HT1080 (cell line): ENCODE results near the gene LHFPL5. TPM values are rescaled to one million over a fixed set of nuclear protein-coding genes. Genes with fewer than 3 reads are reported as not detected.

Experiments used
- DNase-seq: peaks from one replicate; pipeline ENCODE4 v3.0.0-alpha.2; 2015; ENCODE audit warnings: low read depth
- polyA plus RNA-seq, 2 experiments: library from polyadenylated mRNA; depleted of rRNA; stranded (reverse); fragments of >200 nt; gene quantifications; 2 replicates each; pipeline ENCODE4 v1.2.3, GENCODE V29; 2015
- total RNA-seq: library from RNA; depleted of rRNA; stranded (reverse); fragments of >200 nt; shearing (Covaris generic); gene quantifications from 2 replicates; pipeline ENCODE4 v1.2.3, GENCODE V29; 2014; rRNA removed

Gene LHFPL5
- total RNA-seq: 0.70 TPM in 1 of 2 replicates, not detected in the other
- 0.03 TPM in 1 of 2 replicates, not detected in the other for polyA plus RNA-seq (2015; cell fraction: cytosol; rRNA removed)
- polyA plus RNA-seq (2015; cell fraction: nucleus; rRNA removed): not detected in 2 replicates

DNA sequence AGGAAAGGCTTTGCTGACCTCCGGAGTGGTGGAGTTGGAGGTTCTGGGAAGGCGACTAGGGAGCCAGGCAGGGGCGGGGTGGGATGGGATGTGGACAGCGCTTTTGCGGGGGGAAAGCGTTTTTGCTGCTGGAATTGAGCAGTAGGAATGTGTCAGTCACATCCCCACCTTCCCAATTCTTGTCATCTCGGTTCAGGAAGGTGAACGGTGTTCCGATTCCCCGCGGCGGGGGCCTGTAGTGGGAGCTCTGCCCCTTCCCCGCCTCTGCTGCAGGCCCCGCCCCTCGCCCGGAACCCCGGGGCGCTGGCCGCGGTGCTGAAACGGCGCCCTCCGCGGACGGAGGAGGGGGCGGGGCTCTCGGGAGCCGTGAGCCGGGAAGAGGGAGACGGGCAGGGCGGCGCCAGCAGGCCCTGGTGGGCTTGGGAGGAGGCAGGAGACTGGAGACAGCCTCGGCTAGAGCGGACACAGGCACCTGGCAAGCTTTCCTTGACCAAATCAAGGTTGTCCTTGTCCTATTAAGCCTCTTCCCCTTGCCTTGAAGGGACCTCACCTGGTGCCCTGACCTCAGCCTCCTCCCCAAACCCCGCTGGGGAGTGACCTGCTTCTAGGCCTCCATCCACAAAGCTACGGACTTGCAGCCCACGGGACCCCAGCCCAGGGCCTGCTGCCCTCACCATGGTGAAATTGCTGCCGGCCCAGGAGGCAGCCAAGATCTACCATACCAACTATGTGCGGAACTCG is at the start of gene LHFPL5:
LHFPL5 (plus strand) TSS at position 357 of the 741 bp plus-strand sequence; CDS start at position 676, 319 bp downstream.
- no peak for DNase-seq

- peak; percentile 51 for DNase-seq
Observed at GRCh38 chr6:35757456-35758123, 47.6 kb upstream of the LHFPL5 start.

DNA sequence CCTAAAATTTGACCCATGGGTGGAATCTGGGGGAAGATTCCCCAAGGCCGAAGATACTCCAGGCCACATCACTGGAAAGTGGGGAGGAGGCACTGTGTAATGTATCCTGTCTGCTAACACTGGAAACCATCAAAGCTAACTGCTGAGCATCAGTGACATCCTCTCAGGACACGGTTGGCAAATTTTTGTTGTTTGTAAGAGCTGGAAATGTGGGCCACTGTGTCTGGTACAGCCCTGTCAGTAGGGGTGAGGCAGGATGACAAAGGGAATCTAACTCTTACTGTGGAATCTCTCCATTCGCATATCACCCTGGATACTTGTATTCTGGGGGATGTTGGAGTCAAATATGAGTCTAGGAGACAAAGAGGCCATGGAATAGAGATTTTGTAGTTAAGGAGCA is 45.7 kb upstream of the LHFPL5 start:
- DNase-seq: no peak

- DNase-seq: no peak
Observed at GRCh38 chr6:35765739-35766138, 39.4 kb upstream of the LHFPL5 start.

DNA sequence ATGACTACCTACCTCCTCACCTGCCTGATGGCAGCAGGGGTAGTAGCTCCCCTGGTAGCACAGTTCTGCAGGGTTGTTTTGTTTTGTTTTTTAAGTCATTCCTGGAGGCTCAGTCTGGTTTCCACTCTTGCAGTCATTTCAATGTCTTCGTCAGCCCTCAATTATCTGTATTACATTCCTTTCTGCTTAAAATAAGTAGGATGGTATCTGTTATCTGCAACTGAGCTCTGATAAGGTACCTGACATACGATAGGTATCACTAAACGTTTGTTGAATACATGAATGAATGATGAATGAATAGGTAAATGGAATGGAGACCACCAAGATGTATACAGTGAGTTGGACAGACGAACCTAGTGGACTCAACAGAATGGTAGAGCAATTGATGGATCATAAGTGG is 35.9 kb upstream of the LHFPL5 start:
- DNase-seq: no peak

DNA sequence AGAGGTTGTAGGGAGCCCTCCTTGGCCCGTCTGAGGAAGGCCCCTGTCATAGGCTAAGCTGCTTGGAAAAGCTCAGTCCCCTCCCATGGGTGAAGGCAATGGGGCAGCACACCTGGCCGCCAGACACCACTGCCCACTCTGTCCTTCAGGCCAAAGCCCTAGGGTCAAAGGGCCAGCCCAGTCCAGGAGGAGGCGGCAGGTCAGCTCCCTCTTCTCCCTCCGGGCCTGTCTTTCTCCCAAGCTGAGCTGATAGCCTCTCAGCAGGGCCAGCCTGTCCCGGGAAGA is 33.9 kb upstream of the LHFPL5 start:
- DNase-seq: no peak

DNA sequence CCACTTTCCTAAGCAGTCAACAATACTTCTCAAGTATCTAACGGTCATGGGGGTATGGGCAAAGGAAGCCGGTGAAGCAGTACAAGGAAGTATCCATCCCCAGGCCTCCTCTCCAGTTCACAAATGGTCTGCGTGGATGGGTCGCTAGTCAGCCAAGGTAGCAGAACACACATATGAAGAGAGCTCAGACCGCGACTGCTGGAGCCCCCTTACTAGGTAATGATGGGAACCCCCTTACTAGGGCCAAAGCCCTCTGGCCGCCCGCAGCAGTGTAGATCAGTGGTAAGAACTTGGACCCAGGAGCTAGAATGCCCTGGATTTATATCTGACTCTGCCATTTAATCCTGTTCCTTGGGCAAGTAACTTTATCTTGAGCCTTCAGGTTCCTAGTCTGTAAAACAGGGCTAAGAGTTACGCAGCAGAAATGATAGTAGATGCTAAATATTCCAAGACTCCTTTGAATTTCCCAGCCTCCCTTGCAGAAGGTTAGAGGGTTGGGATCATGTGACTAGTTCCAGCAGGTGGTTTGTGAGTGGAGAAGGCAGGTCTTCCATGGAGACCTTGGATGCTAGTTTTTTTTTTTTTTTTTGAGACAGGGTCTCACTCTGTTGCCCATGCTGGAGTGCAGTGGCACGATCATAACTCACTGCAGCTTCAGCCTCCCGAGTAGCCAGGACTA is 30.9 kb upstream of the LHFPL5 start:
- no peak for DNase-seq

DNA sequence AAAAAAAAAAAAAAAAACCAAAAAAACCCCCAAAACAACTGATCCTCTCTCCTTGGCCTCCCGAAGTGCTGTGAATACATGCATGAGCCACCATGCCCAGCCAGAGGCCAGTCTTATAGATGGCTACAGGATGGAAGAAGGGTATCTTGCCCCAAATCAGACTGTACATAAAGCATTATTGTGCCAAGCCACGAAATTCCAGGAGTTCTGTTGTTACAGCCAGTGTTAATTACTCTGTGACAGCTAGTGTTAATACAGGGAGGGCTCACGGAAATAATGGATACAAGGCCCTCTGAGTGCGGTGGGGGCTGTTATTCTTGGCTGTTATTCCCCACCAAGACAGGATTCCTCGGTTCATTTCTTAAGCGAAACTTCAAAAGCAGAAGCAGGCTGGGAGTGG is 30.1 kb upstream of the LHFPL5 start:
- no peak for DNase-seq

- DNase-seq: no peak
Observed at GRCh38 chr6:35776364-35777215, 28.6 kb upstream of the LHFPL5 start, which contains the start of gene CLPSL2. Gene CLPSL2 (plus strand): TSS chr6:35776598. CDS start chr6:35776619, 21 bp downstream.

GRCh38 chr6:35777356-35778102 is 27.6 kb upstream of the LHFPL5 start:
- no peak for DNase-seq

DNA sequence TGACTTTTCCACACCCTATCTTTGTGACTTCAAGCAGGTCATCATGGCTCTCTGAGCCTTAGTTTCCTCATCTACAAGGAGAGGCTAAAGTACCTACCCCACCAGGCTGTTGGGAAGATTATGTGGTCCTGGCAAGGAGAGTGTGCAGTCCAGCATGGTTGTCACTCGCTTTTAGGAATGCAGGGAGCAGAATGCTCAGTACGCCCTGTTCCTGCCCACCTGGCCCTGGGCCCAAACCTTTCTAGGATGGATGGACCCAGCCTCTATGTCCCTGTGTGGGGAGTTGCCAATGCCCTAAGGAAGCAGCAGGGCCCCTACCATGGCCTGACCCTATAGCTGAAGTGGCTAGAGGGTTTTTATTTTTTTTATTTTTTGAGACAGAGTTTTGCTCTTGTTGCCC is 26.7 kb upstream of the LHFPL5 start:
- no peak for DNase-seq

- no peak for DNase-seq
Observed at GRCh38 chr6:35780719-35781118, 24.4 kb upstream of the LHFPL5 start, which contains the start of gene CLPSL1. Gene CLPSL1 (plus strand): TSS chr6:35781019. CDS start chr6:35781111, 92 bp downstream.

GRCh38 chr6:35781290-35781689 is 23.9 kb upstream of the LHFPL5 start:
- DNase-seq: no peak

DNA sequence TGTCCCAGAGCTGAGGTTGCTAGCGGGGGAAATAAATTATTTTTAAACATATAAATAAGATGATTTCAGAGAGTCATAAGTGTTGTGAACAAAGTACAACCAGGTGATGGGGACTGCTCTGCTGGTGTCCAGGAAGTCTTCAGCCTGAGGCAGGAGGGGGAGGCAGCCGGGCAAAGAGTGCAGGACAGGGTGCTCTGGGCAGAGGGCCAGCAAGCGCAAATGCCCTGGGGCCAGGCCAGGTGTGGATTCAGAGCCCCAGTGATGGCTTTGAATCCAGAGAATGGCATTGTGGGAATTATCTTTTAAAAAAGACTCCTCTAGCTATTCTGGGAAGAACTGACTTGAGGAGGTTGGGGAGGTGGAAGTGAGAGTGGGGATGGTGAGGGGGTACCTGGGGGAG is 22.7 kb upstream of the LHFPL5 start:
- no peak for DNase-seq

- DNase-seq: no peak
Observed at GRCh38 chr6:35784200-35784599, 21.0 kb upstream of the LHFPL5 start.

- no peak for DNase-seq
Observed at GRCh38 chr6:35786272-35786671, 18.9 kb upstream of the LHFPL5 start.

- no peak for DNase-seq
Observed at GRCh38 chr6:35786810-35787209, 18.3 kb upstream of the LHFPL5 start.

GRCh38 chr6:35787266-35788218 is 17.6 kb upstream of the LHFPL5 start:
- no peak for DNase-seq

- no peak for DNase-seq
Observed at GRCh38 chr6:35788423-35788982, 16.6 kb upstream of the LHFPL5 start.
